Gastrocnemius medialis (tissue), 4 donors: ENCODE results near the gene DCHS1. TPM values are rescaled to one million over a fixed set of nuclear protein-coding genes. Genes with fewer than 3 reads are reported as not detected.

Experiments used
- ATAC-seq, 2 donors: fragments of 150-250 bp; one replicate each; pipeline ENCODE4 v1.9.1; 2016
- DNase-seq, 2 donors: peaks; one replicate each; pipeline ENCODE4 v3.0.0-alpha.2; 2019
- H3K27ac ChIP-seq, 4 donors: fragments of 200-600 bp; sonication (generic); 1 replicate in 1 of 4; 2 replicates in 3 of 4; pipeline ENCODE4 v1.5.1; 2016 to 2018; ENCODE audit warnings: mild to moderate bottlenecking in 2 of 4, moderate library complexity in 1 of 4
- H3K27me3 ChIP-seq, 3 donors: fragments of 200-600 bp; sonication (generic) in 2 of 3; 1 replicate in 1 of 3; 2 replicates in 2 of 3; pipeline versions ENCODE4 v1.5.1 to v1.6.0; 2016 to 2019; ENCODE audit warnings: mild to moderate bottlenecking in 1 of 3, moderate library complexity in 1 of 3
- H3K36me3 ChIP-seq, 2 donors: fragments of 200-600 bp; sonication (generic) in 1 of 2; one replicate each; pipeline ENCODE4 v1.5.1; 2017 to 2018
- H3K4me1 ChIP-seq, 2 donors: fragments of 200-600 bp; sonication (generic) in 1 of 2; one replicate each; pipeline ENCODE4 v1.5.1; 2016 to 2017; ENCODE audit warnings: mild to moderate bottlenecking in 2 of 2
- H3K4me3 ChIP-seq, 4 donors: fragments of 200-600 bp; sonication (generic) in 3 of 4; 1 replicate in 1 of 4; 2 replicates in 3 of 4; pipeline ENCODE4 v1.5.1; 2016 to 2019; ENCODE audit warnings: mild to moderate bottlenecking in 2 of 4
- H3K9me3 ChIP-seq, 3 donors: fragments of 200-600 bp; sonication (generic) in 2 of 3; 1 replicate in 1 of 3; 2 replicates in 2 of 3; pipeline ENCODE4 v1.5.1; 2016 to 2019
- POLR2A ChIP-seq, 2 donors: fragments of 450-650 bp; IDR thresholded peaks; one replicate each; pipeline ENCODE4 v1.6.1; 2017; ENCODE audit warnings: antibody characterized with exemption in 2 of 2, mild to moderate bottlenecking in 2 of 2, moderate library complexity in 2 of 2
- in situ Hi-C, 4 donors: fragments of 200-750 bp; cut with MboI; loops; one replicate each; pipeline versions ENCODE4 v1.15.0 to v1.8.0; 2017; ENCODE audit warnings: low sequenced_read_pairs in 4 of 4
- intact Hi-C: fragments of 100-400 bp; cut with DNase I; formaldehyde crosslinking; loops from one replicate; pipeline ENCODE4 v1.15.1; 2023; ENCODE audit warnings: low total_unique reads
- total RNA-seq, 4 donors: library from RNA; depleted of rRNA; stranded (reverse); fragments of >200 nt; gene quantifications; one replicate each; pipeline versions ENCODE4 v1.1.0 to v1.2.3, GENCODE V29; 2016
- TF ChIP-seq, protein P1 (sequence below), 5 experiments: fragments of 450-650 bp in 3 of 5; fragments of 200-600 bp in 2 of 5; sonication (generic) in 2 of 5; IDR thresholded peaks in 4 of 5; conservative IDR thresholded peaks in 1 of 5; 1 replicate in 4 of 5; 2 replicates in 1 of 5; pipeline ENCODE4 v1.5.1; 2016 to 2019; ENCODE audit warnings: antibody characterized with exemption in 5 of 5, mild to moderate bottlenecking in 3 of 5, moderate library complexity in 3 of 5

DCHS1 gene
- total RNA-seq, 4 donors from 2014 or later = 1.5 to 3.8 (median 2.8) TPM

DNA sequence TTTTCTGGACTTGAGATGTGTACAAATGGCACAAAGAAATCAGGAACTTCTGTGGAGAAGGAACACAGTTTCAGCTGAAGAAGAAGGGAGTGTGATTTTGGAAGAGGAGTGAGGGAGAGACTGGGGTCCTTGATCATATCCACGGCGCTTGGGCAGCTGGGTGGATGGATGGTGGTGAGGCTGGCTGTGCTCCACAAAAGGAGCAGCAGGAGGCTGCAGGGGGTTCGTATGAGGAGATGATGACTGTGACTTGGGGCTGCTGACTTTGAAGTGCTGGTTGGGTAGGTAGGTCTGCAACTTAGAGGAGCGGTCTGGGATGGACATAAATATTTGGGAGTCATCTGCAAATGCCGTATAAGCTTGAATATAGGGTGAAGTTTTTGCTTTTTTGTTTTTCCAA, 1.3 kb upstream of the DCHS1 start:
- in situ Hi-C loops (no loop called here), intact Hi-C loops (no loop called here)
- H3K27ac ChIP-seq = no peak overlapping the region
- no peak overlapping the region for H3K4me3 ChIP-seq
- ATAC-seq (no peak), DNase-seq (no peak)
- TF ChIP-seq POLR2A (IDR thresholded peaks at IDR 0.05) = no peak
- TF ChIP-seq, protein P1, sequence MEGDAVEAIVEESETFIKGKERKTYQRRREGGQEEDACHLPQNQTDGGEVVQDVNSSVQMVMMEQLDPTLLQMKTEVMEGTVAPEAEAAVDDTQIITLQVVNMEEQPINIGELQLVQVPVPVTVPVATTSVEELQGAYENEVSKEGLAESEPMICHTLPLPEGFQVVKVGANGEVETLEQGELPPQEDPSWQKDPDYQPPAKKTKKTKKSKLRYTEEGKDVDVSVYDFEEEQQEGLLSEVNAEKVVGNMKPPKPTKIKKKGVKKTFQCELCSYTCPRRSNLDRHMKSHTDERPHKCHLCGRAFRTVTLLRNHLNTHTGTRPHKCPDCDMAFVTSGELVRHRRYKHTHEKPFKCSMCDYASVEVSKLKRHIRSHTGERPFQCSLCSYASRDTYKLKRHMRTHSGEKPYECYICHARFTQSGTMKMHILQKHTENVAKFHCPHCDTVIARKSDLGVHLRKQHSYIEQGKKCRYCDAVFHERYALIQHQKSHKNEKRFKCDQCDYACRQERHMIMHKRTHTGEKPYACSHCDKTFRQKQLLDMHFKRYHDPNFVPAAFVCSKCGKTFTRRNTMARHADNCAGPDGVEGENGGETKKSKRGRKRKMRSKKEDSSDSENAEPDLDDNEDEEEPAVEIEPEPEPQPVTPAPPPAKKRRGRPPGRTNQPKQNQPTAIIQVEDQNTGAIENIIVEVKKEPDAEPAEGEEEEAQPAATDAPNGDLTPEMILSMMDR (IDR thresholded peaks at IDR 0.05 in 4 of 5, conservative IDR thresholded peaks at IDR 0.05 in 1 of 5) = no peak
- no peaks in the 10 kb centered on the region for H3K36me3 ChIP-seq
- H3K9me3 ChIP-seq = no peaks in the 10 kb centered on the region
- H3K27me3 ChIP-seq = peaks cover 18 to 28% (median 23%) of the 10 kb centered on the region in 3 donors
- H3K4me1 ChIP-seq = peaks cover 0 to 4% of the 10 kb centered on the region in 2 donors

DNA sequence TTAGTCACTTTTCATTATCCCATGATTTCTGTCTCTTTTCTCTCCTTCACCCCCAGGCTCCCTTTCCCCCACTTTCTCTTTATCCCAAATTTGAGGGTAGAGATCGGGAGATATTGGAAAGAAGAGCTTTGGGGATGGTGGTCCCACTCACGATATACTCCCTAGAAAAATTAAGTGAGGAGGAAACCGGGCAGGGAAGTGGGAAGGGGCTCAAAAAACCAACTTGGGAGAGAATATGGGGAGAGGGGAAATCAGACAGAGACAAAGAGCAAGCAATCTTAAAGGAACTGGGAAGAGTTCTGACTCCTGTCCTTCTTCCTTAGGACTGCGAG, 941 bp upstream of the DCHS1 start:
- Histone ChIP-seq H3K36me3 (no peaks in the 10 kb centered on the region), H3K27ac (peak overlapping the region in 3 of 4 donors; percentile 65 to 70 (median 66)), H3K4me3 (no peak overlapping the region), H3K9me3 (no peaks in the 10 kb centered on the region), H3K27me3 (peaks cover 18 to 28% (median 23%) of the 10 kb centered on the region in 3 donors), H3K4me1 (peaks cover 0 to 4% of the 10 kb centered on the region in 2 donors)
- intact Hi-C loops = no loop called here
- no peak for TF ChIP-seq POLR2A (IDR thresholded peaks at IDR 0.05)
- TF ChIP-seq, protein P1 (IDR thresholded peaks at IDR 0.05 in 4 of 5, conservative IDR thresholded peaks at IDR 0.05 in 1 of 5) = no peak
- in situ Hi-C loops = no loop called here
- DNase-seq (no peak), ATAC-seq (no peak)

DNA sequence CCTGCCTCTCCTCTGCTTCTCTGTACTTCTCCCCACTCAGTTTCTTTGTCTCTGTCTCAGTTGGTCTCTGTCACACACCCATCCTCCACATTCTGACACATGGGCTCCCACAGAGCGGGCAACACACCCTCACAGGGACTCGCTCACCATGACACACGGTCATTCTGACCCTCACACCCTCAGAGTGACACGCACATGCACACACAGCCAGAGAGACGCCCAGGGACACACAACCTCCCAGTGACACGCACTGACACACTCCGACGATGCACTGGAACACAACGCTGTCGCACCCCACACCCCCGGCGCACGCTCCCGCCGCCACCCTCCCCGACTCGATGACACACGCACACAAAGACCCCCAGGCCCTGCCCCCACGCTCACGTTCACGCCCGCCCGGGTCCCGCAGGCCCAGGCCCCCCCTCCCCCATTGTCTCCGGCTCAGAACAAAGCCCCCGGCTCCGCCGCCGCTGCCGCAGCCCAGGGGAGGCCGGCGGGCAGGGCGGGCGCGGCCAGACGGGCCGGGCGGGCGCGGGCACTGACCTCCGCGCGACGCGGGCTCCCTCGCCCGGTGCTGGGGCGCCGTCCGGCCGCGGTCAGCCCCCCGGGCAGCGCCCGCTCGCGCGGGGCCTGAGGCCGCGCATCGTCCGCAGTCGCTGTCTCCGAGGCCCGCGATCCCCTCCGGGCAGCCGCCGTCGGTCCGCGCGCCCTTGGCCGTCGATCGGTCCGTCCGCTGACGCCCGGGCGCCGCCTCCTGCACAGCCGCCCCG, 404 bp downstream of the DCHS1 start:
- ATAC-seq (peak in 1 of 2 donors; percentile 29), DNase-seq (no peak)
- TF ChIP-seq, protein P1 (IDR thresholded peaks at IDR 0.05 in 4 of 5, conservative IDR thresholded peaks at IDR 0.05 in 1 of 5) = no peak
- no peak for TF ChIP-seq POLR2A (IDR thresholded peaks at IDR 0.05)
- Histone ChIP-seq H3K9me3 (no peaks in the 10 kb centered on the region), H3K4me3 (peak overlapping the region; percentile 43 to 48 (median 46)), H3K27ac (peak overlapping the region; percentile 61 to 71 (median 69)), H3K4me1 (peaks cover 0 to 4% of the 10 kb centered on the region in 2 donors), H3K36me3 (no peaks in the 10 kb centered on the region), H3K27me3 (peaks cover 18 to 28% (median 23%) of the 10 kb centered on the region in 3 donors)
- intact Hi-C loops = no loop called here
- in situ Hi-C loops = no loop called here

DNA sequence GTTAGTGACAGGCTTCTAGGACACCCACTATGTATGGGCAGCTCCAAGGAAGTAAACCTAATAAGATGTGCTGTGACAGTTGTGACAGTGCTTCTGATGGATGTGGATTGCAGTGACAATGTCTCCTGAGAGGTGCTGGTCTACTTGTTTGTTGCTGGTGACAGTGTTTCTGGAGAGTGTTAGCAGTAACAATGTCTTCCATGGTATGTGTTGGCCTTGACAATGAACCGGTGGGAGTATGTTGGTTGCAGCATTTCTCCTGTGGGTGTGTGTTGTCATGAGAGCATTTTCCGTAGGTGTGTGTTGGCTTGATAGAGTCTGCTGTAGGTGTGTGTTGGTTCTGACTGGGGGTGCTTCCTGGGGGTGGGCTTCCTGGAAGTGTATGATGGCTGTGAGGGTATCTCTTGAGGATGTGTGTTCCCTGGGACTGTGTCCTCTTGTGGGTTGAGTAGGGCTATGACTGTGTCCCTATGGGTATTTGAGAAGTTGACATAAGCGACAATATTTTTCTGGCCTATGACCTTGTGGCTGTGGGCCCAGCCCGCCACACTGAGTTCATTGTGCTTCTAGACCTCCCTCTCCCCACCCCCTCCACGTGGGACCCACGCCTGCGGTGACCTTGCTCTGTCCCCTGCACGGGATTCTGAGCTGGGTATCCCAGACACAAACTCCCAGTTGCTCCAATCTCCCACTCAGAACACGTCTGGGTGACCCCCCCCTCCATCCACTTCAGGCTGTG, 1.2 kb downstream of the DCHS1 start:
- no peak for TF ChIP-seq POLR2A (IDR thresholded peaks at IDR 0.05)
- TF ChIP-seq, protein P1 (IDR thresholded peaks at IDR 0.05 in 4 of 5, conservative IDR thresholded peaks at IDR 0.05 in 1 of 5) = no peak

More for the DNA sequence above, 1.2 kb downstream of the DCHS1 start:
- intact Hi-C loops = no loop called here
- Histone ChIP-seq H3K4me3 (peak overlapping the region; percentile 43 to 48 (median 46)), H3K9me3 (no peaks in the 10 kb centered on the region), H3K36me3 (no peaks in the 10 kb centered on the region), H3K4me1 (peaks cover 0 to 4% of the 10 kb centered on the region in 2 donors), H3K27ac (peak overlapping the region; percentile 61 to 71 (median 69)), H3K27me3 (peaks cover 18 to 28% (median 23%) of the 10 kb centered on the region in 3 donors)
- in situ Hi-C loops = no loop called here
- DNase-seq = no peak
- ATAC-seq = peak in 1 of 2 donors; percentile 32
